Neutrophil (primary cell): ENCODE results near the gene MAPK1.
A peak's percentile ranks its signal among the peaks of the same experiment; 100 is the strongest.

Source experiments
- H3K27ac ChIP-seq: fragments of 200-600 bp; sonication (generic); 2 replicates; pipeline ENCODE4 v1.5.1; 2016; ENCODE audit warnings: mild to moderate bottlenecking, moderate library complexity
- H3K27me3 ChIP-seq: fragments of 200-600 bp; sonication (generic); 2 replicates; pipeline ENCODE4 v1.6.0; 2016; ENCODE audit warnings: mild to moderate bottlenecking
- H3K36me3 ChIP-seq: fragments of 200-600 bp; sonication (generic); 2 replicates; pipeline ENCODE4 v1.5.1; 2017
- H3K4me1 ChIP-seq, 2 experiments: fragments of 200-600 bp in 1 of 2; sonication (generic) in 1 of 2; 1 replicate in 1 of 2; 2 replicates in 1 of 2; pipeline versions ENCODE4 v1.5.1 to v1.6.1; 2013 to 2016; ENCODE audit warnings: low read depth in 1 of 2, low read length in 1 of 2, mild to moderate bottlenecking in 1 of 2, moderate library complexity in 1 of 2; ENCODE audit not compliant: control insufficient read depth in 1 of 2, insufficient read depth in 1 of 2
- H3K4me3 ChIP-seq, 2 experiments: fragments of 200-600 bp in 1 of 2; sonication (generic) in 1 of 2; 1 replicate in 1 of 2; 2 replicates in 1 of 2; pipeline ENCODE4 v1.5.1; 2013 to 2016; ENCODE audit warnings: low read depth in 1 of 2, low read length in 1 of 2, mild to moderate bottlenecking in 1 of 2, moderate library complexity in 1 of 2
- H3K9me3 ChIP-seq: fragments of 200-600 bp; sonication (generic); 2 replicates; pipeline ENCODE4 v1.5.1; 2016
- CTCF ChIP-seq: fragments of 200-600 bp; sonication (generic); IDR thresholded peaks from 2 replicates; pipeline ENCODE4 v1.5.1; 2016; ENCODE audit warnings: antibody characterized with exemption

The MAPK1 gene

GRCh38 chr22:21860491-21861039, 6.9 kb downstream of the MAPK1 start:
- H3K9me3 ChIP-seq = no peaks in the 10 kb centered on the region
- TF ChIP-seq CTCF = no peak
- H3K27ac ChIP-seq = peak overlapping the region; percentile 91
- no peaks in the 10 kb centered on the region for H3K27me3 ChIP-seq
- no peaks in the 10 kb centered on the region for H3K36me3 ChIP-seq
- peaks cover 100% of the 10 kb centered on the region in 2 experiments for H3K4me1 ChIP-seq
- H3K4me3 ChIP-seq = peak overlapping the region; percentile 81 to 92

DNA sequence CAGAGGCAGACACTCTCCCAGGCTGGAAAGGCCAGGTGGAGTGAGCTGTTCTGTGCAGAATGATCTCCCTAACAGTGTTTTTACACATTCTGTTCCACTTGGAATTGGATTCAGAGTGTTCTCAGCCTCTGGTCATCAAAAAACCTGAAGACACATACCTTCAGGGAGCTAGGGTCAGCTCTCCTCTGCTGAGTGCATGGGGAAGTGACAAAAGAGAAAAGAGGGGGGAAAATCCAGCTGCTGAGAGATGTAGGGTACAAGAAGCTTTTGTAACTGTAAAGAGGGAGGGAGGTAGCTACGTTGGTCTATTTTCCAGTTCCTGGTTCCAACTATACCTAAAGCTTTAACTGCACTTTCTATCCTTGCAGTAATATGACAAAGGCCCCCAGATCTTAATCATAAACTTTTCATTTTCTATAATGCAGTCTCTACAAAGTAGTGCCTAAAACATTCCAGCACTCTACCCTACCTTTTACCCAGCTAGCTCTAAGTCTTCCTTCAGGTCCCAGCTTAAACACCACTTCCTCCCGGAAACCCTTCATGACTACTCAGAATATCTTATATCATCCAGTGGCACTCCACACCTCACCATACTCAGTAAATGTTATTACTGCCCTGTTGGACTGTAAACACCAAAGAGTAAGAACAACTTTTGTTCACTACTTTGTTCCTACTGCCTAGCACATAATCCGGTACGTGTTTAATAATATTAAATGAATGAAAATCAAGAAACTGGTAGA, 9.2 kb downstream of the MAPK1 start:
- Histone ChIP-seq H3K4me3 (peak overlapping the region; percentile 40 to 47), H3K27ac (peak overlapping the region; percentile 91), H3K27me3 (no peaks in the 10 kb centered on the region), H3K4me1 (peaks cover 95 to 97% of the 10 kb centered on the region in 2 experiments), H3K9me3 (no peaks in the 10 kb centered on the region), H3K36me3 (no peaks in the 10 kb centered on the region)
- no peak for TF ChIP-seq CTCF

GRCh38 chr22:21857481-21857914, 9.9 kb downstream of the MAPK1 start:
- no peak for TF ChIP-seq CTCF
- peaks cover 94 to 95% of the 10 kb centered on the region in 2 experiments for H3K4me1 ChIP-seq
- peak overlapping the region; percentile 40 to 47 for H3K4me3 ChIP-seq
- H3K36me3 ChIP-seq = peaks cover 5% of the 10 kb centered on the region
- no peaks in the 10 kb centered on the region for H3K9me3 ChIP-seq
- H3K27me3 ChIP-seq = no peaks in the 10 kb centered on the region
- peak overlapping the region; percentile 91 for H3K27ac ChIP-seq

- no peaks in the 10 kb centered on the region for H3K27me3 ChIP-seq
- peak overlapping the region; percentile 91 for H3K27ac ChIP-seq
- peak overlapping the region in 1 of 2 experiments; percentile 47 for H3K4me3 ChIP-seq
- no peaks in the 10 kb centered on the region for H3K9me3 ChIP-seq
- H3K4me1 ChIP-seq = peaks cover 89 to 95% of the 10 kb centered on the region in 2 experiments
- peaks cover 6% of the 10 kb centered on the region for H3K36me3 ChIP-seq
- no peak for TF ChIP-seq CTCF
Measured at GRCh38 chr22:21856868-21857267, 10.6 kb downstream of the MAPK1 start.

DNA sequence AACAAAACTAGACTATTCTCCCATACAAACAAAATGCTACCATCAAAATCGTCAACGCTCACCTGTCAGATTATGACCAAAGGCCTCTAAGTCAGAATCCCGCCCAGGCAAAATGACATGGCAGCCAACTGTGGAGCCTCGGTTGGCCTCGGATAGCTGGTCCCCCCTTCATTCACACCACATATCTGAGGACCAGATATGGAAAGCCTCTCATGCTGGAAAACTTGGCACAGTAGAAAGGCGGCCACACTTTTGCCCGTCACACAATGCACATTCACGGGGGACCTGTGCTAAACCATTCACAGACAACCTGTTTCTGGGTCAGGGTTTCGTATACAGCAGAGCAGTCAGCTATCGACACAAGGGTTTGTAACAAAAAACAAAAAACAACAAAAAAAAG, 11.2 kb downstream of the MAPK1 start:
- Histone ChIP-seq H3K4me3 (peak overlapping the region; percentile 26 to 47), H3K27me3 (no peaks in the 10 kb centered on the region), H3K36me3 (peaks cover 6% of the 10 kb centered on the region), H3K4me1 (peaks cover 82 to 93% of the 10 kb centered on the region in 2 experiments), H3K9me3 (no peaks in the 10 kb centered on the region), H3K27ac (peak overlapping the region; percentile 91)
- no peak for TF ChIP-seq CTCF
